22Rv1 (cell line): ENCODE data around the gene LIPM.

ENCODE experiments used
- H3K27ac ChIP-seq: fragments of 450-650 bp; 2 replicates; pipeline ENCODE4 v1.5.1; 2017
- ZFX ChIP-seq: fragments of 450-650 bp; IDR thresholded peaks from 2 replicates; pipeline ENCODE4 v1.6.1; 2017; ENCODE audit warnings: antibody characterized with exemption, borderline replicate concordance
- TF ChIP-seq, protein P1 (sequence below): fragments of 450-650 bp; IDR thresholded peaks from 2 replicates; pipeline ENCODE4 v1.5.1; 2017; ENCODE audit warnings: mild to moderate bottlenecking

LIPM gene

DNA sequence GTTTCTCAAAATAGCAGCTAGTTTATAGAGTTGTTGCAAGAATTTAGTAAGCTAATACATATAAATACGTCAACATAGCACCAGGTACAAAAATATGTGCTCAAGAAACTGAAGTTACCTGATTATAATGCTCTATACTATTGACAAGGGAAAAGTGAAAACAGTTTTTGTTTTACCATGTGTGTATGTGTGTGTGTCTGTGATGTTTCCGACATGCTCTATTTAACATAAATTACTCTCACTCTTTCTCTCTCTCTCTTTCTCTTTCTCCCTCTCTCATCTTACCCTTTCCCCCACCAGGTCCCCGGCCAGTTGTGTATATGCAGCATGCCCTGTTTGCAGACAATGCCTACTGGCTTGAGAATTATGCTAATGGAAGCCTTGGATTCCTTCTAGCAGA, 38.4 kb upstream of the LIPM start:
- TF ChIP-seq ZFX, result no peak
- TF ChIP-seq, protein P1, sequence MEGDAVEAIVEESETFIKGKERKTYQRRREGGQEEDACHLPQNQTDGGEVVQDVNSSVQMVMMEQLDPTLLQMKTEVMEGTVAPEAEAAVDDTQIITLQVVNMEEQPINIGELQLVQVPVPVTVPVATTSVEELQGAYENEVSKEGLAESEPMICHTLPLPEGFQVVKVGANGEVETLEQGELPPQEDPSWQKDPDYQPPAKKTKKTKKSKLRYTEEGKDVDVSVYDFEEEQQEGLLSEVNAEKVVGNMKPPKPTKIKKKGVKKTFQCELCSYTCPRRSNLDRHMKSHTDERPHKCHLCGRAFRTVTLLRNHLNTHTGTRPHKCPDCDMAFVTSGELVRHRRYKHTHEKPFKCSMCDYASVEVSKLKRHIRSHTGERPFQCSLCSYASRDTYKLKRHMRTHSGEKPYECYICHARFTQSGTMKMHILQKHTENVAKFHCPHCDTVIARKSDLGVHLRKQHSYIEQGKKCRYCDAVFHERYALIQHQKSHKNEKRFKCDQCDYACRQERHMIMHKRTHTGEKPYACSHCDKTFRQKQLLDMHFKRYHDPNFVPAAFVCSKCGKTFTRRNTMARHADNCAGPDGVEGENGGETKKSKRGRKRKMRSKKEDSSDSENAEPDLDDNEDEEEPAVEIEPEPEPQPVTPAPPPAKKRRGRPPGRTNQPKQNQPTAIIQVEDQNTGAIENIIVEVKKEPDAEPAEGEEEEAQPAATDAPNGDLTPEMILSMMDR, result no peak

DNA sequence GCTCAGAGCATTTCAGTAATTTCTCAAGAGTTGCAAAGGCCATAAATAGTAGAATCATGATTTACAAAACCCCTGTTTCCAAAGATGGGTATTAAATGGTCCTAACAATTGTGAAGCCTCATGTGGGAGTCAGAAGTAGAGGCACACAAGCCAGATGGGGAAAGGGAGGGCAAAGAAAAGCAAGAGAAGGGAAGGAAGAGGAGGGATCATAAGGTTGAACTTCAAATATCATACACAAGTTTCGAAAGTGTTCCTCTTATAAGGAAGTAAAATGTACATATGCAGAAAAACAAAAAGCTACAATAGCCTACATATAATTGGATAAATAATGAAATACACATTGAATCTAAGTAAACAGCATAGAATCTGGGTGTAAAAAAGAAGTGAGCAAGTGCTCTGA, 36.7 kb upstream of the LIPM start:
- H3K27ac ChIP-seq, result no peak overlapping the region
- TF ChIP-seq, protein P1, result no peak
- TF ChIP-seq ZFX, result no peak

More for the DNA sequence above, 38.4 kb upstream of the LIPM start:
- H3K27ac ChIP-seq, result no peak overlapping the region

GRCh38 chr10:88769384-88769783, 33.1 kb upstream of the LIPM start:
- no peak for TF ChIP-seq ZFX
- TF ChIP-seq, protein P1, result no peak
- no peak overlapping the region for H3K27ac ChIP-seq

DNA sequence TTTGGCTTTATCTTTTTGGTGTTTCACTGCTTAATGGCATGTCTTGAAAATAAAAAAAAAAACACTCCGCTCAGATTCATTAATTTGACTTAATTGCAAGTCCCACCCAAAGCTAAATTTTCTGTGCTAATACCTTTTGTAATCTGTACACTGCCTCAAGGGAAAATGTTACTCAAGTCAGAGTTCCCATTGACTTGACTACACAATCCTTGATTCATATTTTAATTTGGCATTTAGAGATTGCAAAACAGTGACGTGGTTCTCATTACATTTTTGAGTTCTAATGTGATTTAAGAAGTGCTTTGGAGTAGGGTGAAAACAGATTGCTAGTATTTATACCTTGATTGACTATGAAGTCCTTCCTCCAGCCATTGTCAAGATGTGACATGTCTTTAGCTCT, 21.3 kb upstream of the LIPM start:
- no peak overlapping the region for H3K27ac ChIP-seq
- TF ChIP-seq, protein P1, result no peak
- TF ChIP-seq ZFX, result no peak

- no peak for TF ChIP-seq ZFX
- TF ChIP-seq, protein P1, result no peak
- H3K27ac ChIP-seq, result no peak overlapping the region
These were observed 20.3 kb upstream of the LIPM start for GRCh38 chr10:88782222-88782621.

GRCh38 chr10:88783724-88784123, 18.8 kb upstream of the LIPM start:
- TF ChIP-seq ZFX, result no peak
- TF ChIP-seq, protein P1, result no peak
- no peak overlapping the region for H3K27ac ChIP-seq

DNA sequence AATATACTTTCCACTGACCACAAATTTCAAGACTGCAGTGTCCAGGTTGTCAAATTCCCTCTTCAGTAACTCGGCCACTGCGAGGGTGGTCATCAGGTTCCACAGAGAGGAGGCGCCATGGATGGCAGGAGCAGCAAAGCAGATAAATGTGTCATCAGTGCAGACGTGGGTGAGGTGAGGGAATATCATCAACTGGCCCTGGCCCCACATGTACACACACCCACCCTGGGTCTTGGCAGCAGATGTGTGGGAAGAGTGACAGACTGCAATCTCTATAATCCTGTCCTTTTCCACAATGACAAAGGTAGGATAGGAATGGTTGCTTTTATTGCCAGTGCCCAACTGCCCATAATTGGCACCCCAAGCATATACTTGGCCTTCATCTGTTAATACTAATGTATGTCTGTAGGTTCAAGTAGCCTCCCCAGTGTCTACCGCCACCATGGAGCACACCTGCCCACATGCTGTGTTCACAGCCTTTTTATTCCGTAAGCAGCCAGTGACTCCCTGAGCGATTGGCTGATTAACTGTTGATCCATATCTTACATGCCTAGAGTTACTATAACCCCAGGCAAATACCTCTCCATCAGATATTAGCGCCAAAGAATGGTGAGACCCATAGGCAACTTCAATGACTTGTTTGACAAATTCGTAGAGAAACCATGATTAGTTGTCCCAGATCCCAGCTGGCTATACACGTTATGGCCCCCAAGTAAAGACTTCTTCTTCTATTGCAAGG, 16.3 kb upstream of the LIPM start:
- no peak overlapping the region for H3K27ac ChIP-seq

More for the DNA sequence above, 16.3 kb upstream of the LIPM start:
- TF ChIP-seq ZFX, result no peak
- TF ChIP-seq, protein P1, result no peak
